ENCODE results near the gene JPH2.

Gene JPH2

DNA sequence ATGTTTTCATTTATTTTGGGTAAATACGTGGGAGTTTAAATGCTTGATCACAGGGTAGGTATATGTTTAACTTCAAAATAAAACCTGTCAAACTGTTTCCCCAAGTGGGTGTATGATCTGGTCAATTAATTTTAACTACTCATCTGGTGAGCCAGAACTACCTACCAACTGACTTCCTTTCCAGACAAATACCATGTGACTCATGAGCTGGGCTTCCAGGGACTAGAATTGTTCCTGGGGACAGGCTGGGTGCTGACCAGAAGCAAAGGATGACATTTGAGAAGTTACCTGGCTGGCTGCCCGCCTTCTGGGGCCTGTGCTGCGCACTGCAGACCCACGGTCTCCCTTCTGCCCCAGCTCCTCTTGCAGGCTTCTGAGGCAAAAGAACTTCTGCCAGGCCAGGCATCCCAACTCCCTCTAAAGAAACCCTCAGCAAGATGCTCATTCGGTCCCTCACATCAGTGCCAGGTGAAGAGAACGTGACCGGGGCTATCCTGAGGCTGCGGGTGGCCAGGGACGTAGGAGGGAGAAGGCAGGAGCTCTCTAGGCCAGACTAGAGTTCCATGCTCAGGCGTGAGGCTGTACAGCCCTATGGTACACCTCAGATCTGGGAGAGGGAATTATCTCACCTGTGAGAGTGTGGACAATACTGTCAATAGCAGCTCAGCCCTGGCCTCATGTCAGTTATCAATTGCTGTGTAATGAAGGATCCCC lies 103.6 kb downstream of the JPH2 start:
- no peaks in the 10 kb centered on the region for H3K27me3 ChIP-seq (ENCODE audit: insufficient read depth, poor library complexity, severe bottlenecking)
- H3K4me3 ChIP-seq (replicated peaks; ENCODE audit: insufficient read depth, low read length) = no peak overlapping the region
- H3K27ac ChIP-seq (replicated peaks) = no peak overlapping the region
- TF ChIP-seq, protein P1, sequence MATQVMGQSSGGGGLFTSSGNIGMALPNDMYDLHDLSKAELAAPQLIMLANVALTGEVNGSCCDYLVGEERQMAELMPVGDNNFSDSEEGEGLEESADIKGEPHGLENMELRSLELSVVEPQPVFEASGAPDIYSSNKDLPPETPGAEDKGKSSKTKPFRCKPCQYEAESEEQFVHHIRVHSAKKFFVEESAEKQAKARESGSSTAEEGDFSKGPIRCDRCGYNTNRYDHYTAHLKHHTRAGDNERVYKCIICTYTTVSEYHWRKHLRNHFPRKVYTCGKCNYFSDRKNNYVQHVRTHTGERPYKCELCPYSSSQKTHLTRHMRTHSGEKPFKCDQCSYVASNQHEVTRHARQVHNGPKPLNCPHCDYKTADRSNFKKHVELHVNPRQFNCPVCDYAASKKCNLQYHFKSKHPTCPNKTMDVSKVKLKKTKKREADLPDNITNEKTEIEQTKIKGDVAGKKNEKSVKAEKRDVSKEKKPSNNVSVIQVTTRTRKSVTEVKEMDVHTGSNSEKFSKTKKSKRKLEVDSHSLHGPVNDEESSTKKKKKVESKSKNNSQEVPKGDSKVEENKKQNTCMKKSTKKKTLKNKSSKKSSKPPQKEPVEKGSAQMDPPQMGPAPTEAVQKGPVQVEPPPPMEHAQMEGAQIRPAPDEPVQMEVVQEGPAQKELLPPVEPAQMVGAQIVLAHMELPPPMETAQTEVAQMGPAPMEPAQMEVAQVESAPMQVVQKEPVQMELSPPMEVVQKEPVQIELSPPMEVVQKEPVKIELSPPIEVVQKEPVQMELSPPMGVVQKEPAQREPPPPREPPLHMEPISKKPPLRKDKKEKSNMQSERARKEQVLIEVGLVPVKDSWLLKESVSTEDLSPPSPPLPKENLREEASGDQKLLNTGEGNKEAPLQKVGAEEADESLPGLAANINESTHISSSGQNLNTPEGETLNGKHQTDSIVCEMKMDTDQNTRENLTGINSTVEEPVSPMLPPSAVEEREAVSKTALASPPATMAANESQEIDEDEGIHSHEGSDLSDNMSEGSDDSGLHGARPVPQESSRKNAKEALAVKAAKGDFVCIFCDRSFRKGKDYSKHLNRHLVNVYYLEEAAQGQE (IDR thresholded peaks at IDR 0.05; ENCODE audit: insufficient replicate concordance, low read depth) = no peak
- no peak for TF ChIP-seq POLR2AphosphoS5 (IDR thresholded peaks at IDR 0.05; ENCODE audit: low read depth)
- TF ChIP-seq, protein P2, sequence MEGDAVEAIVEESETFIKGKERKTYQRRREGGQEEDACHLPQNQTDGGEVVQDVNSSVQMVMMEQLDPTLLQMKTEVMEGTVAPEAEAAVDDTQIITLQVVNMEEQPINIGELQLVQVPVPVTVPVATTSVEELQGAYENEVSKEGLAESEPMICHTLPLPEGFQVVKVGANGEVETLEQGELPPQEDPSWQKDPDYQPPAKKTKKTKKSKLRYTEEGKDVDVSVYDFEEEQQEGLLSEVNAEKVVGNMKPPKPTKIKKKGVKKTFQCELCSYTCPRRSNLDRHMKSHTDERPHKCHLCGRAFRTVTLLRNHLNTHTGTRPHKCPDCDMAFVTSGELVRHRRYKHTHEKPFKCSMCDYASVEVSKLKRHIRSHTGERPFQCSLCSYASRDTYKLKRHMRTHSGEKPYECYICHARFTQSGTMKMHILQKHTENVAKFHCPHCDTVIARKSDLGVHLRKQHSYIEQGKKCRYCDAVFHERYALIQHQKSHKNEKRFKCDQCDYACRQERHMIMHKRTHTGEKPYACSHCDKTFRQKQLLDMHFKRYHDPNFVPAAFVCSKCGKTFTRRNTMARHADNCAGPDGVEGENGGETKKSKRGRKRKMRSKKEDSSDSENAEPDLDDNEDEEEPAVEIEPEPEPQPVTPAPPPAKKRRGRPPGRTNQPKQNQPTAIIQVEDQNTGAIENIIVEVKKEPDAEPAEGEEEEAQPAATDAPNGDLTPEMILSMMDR (IDR thresholded peaks at IDR 0.05; ENCODE audit: insufficient read depth, low read length) = no peak
- no peak for TF ChIP-seq SPI1 (IDR thresholded peaks at IDR 0.05; ENCODE audit: borderline replicate concordance, low read depth)
- TF ChIP-seq GABPA (IDR thresholded peaks at IDR 0.05; ENCODE audit: low read depth) = no peak
- no peak for DNase-seq (ENCODE audit: low read depth in 1 of 2, low spot score in 1 of 2)

DNA sequence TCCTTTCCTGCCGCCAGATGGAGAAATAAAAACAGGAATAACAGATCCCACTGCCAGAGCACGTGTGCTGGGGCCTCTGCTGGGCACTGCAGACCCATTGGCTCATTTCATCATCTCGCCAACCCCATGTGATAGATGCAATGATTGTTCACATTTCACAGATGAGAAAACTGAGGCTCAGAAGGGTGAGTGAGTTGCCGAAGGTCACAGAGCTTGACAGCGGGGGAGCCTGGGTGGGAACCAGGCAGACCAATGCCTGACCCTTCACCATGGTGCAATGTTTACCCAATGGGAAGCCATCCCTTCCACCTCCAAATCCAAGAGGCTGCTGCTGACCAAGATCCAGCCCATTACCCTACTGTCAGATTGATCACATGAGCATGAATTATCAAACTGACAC lies 105.1 kb downstream of the JPH2 start:
- no peak for DNase-seq (ENCODE audit: low read depth in 1 of 2, low spot score in 1 of 2)
- H3K27ac ChIP-seq (replicated peaks) = no peak overlapping the region
- TF ChIP-seq, protein P1 (IDR thresholded peaks at IDR 0.05; ENCODE audit: insufficient replicate concordance, low read depth) = no peak
- TF ChIP-seq POLR2AphosphoS5 (IDR thresholded peaks at IDR 0.05; ENCODE audit: low read depth) (no peak), SPI1 (IDR thresholded peaks at IDR 0.05; ENCODE audit: borderline replicate concordance, low read depth) (no peak)

DNA sequence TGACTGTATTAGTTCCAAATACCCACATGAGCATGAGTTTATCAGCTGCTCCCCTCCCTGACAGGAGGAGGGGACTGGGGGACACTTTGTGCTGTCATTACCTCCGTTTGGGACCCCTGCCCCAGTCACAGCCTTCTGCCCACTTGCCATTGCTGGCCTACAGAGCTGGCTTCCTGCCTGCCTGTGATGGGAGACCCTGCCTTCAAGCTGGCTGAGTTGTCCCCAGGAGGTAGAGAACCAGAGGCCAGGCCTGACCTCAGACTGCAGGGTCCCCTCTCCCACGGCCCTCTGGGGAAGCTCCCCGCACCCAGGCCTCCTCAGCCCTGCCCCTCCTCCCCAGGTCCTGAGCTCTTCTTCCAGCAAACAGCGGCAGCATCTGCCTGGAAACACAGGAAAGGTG lies 105.5 kb downstream of the JPH2 start:
- Histone ChIP-seq H3K4me3 (replicated peaks; ENCODE audit: insufficient read depth, low read length) (no peak overlapping the region), H3K27me3 (ENCODE audit: insufficient read depth, poor library complexity, severe bottlenecking) (no peaks in the 10 kb centered on the region), H3K27ac (replicated peaks) (no peak overlapping the region)
- TF ChIP-seq, protein P1 (IDR thresholded peaks at IDR 0.05; ENCODE audit: insufficient replicate concordance, low read depth) = no peak
- TF ChIP-seq GABPA (IDR thresholded peaks at IDR 0.05; ENCODE audit: low read depth) (no peak), SPI1 (IDR thresholded peaks at IDR 0.05; ENCODE audit: borderline replicate concordance, low read depth) (no peak), POLR2AphosphoS5 (IDR thresholded peaks at IDR 0.05; ENCODE audit: low read depth) (no peak)
- TF ChIP-seq, protein P2 (IDR thresholded peaks at IDR 0.05; ENCODE audit: insufficient read depth, low read length) = no peak
- no peak for DNase-seq (ENCODE audit: low read depth in 1 of 2, low spot score in 1 of 2)

More for the DNA sequence above, 105.1 kb downstream of the JPH2 start:
- Histone ChIP-seq H3K27me3 (ENCODE audit: insufficient read depth, poor library complexity, severe bottlenecking) (no peaks in the 10 kb centered on the region), H3K4me3 (replicated peaks; ENCODE audit: insufficient read depth, low read length) (no peak overlapping the region)

Measured in HL-60 (cell line).